ENCODE results near the gene CORO7.
"Not testable (repeated sequence)": the region's sequence is repeated elsewhere in the genome, so short reads cannot be mapped to it uniquely, and the experiment has no call there.

Gene CORO7

GRCh38 chr16:4402439-4403132, 13.8 kb downstream of the CORO7 start:
- peak; percentile 93 for DNase-seq (ENCODE audit: low spot score)

- DNase-seq (ENCODE audit: low spot score), result no peak
Measured at GRCh38 chr16:4401510-4401909, 14.9 kb downstream of the CORO7 start.

DNA sequence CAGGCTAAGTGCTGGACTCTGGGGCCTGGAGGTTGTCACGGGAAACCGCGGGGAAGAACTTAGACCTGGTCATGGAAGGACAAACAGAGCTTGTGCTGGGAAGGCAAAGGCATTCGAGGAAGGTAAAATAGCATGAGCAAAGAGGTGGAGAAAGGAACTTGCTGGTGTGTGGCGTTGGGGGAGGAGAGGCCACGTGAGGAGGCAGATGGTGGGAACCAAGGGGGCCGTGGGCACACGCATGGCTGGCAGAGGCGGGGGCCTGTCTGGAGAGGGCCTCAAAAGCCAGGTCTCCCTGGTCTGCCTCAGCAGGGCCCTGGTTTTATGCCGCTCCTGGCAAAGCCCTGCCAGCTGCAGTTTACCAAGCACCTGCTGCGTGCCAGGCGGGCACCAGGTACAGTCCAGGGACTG, 15.3 kb downstream of the CORO7 start:
- no peak for DNase-seq (ENCODE audit: low spot score)

- no peak for DNase-seq (ENCODE audit: low spot score)
Measured at GRCh38 chr16:4399001-4399730, 17.2 kb downstream of the CORO7 start.

GRCh38 chr16:4395055-4395726, 21.2 kb downstream of the CORO7 start:
- DNase-seq (ENCODE audit: low spot score), result no peak

GRCh38 chr16:4393850-4394249, 22.5 kb downstream of the CORO7 start:
- not testable (repeated sequence) for DNase-seq (ENCODE audit: low spot score)

DNA sequence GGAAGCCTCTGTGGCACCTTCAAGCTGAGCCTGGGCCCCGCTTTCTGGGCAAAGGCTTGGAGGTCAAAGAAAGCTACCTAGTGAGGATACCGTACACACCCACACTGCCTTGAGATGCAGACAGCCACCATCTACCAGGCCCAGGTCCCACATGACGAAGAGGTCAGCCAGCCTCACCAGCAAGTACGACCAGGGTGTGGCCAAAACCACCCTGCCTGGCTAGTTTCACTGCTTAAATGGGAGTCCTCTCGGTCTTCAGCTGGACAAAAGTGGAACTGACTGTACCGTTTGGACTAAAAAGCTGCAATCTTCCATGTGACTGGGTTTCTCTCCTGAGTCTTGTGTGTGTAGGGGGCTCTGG, 23.2 kb downstream of the CORO7 start:
- DNase-seq (ENCODE audit: low spot score), result no peak

DNA sequence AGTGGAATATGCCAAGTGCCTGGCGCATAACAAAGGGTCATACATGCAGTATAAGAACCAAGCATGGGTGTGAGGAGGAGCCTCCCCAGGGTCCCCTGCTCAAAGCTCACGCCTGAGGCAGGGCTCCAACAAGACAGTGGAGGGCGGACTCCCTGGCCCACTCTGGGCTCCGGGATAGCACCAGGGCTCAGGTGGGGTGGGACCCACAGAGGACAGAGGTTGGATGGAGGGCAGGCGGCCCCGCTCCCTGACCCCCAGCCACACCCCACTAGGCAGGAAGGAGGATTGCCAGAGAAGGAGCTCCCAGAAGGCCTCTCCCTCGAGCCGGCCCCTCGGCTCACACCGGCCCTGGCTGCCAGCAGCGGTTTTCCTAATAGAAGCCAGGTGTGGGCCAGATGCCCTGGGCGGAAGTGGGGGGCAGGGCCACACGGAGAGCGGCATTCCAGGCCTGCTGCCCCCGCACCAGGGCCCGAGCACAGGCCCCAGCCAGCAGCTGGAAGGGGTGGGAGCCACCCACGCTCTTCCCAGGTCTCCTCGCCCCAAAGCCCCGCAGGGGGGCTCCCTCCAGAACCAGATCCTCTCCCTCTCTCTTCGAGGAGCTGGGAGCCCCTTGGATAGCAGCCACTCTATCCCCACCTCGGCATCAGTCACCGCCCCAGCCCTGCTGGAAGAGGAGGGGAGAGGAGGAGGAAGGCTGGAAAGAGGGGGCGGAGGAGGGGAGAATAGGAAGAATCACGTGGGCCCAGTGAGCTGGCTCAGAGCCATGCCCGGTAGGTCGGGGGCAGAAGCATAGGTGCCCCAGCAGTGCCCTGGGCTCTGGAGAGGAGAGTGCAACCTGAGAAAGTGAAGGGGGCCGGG, 23.8 kb downstream of the CORO7 start:
- DNase-seq (ENCODE audit: low spot score), result peak; percentile 90

- peak; percentile 88 for DNase-seq (ENCODE audit: low spot score)
Measured at GRCh38 chr16:4391631-4392381, 24.6 kb downstream of the CORO7 start.

DNA sequence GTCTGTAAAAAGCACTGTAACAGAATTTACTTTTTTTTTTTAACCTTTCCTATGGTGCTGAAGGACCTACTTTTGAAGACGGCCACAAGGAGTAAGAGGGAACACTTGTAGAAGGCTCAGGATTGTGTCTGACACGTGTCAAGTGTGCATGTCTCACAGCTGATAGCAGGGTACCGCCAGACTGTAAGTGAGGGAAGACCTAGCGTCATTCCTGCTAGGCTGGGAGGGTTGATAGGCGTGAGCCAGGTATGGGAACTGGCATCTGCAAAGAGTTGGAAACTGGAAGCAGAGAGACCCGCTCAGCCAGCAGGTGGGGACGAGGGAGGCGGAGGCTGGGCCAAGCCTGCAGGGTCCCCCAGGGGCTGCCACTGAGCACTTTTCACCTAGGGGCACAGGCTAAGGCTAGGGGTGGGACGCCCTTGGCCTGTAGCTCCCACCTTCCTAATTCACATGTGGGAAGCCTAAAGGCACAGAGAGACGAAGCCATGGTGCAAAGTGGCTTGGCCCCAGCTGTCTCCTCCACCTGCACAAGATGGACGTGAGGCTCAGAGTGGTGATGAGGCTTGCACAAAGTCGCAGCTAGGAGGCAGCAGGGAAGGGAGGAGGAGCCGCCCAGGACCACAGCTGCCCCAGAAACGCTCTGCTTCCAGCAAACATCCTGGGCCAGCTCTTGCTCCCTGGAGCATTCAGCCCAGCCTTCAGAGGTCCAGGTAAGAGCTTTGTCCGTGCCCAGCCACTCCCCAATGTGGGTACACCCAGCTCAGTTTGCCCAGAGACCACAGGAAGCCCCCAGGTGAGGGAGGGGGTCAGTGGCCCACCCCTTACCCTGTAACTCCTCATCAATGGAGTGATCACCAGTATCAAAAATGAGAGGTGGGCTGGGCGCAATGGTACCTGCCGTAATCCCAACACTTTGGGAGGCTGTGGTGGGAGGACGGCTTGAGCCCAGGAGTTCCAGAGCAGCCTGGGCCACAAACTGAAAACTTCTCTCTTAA, 25.8 kb downstream of the CORO7 start:
- peak; percentile 72 for DNase-seq (ENCODE audit: low spot score)

DNA sequence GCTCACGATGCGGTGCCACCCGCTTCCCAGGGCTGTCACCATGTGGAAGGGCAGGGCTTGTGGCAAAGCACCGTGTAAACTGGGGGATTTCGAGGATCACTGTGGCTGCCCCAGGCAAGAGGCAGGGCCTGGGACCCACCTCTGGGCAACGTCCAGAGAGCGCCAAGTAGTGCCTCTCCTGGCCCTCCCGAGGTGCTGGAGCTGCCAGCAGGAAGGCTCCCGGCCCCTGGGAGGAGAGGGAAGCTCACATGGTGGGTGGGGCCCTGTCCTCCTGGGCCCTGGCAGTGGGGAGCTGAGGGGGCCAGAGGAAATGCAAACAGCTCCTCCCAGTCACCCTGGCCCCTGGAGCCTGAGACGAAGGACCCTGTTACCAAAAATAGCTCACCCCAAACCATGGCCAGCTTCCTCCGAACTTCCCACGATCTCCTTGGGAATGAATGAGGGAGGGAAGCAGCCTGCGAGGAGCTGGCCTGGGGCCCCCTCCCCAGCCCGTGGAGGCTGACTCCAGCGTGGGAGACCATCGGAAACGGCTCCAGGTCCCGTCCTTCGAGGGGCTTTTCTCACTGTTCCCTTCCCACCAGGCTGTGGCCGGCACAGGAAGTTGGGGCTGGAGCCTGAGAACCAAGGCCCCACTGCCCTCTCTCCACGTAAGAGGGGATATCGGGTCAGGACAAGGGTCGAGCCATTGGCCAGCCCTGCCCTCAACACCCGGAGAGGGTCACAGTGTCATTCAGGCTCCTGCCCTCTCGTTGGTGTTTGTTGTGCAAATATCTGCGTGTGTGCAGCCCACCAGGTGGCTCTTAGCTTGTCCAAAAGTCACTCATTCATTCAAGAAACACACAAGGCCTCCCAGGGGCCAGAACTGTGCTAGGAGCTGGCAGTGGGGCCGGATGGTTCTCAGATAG, 27.1 kb downstream of the CORO7 start:
- no peak for DNase-seq (ENCODE audit: low spot score)

GRCh38 chr16:4388271-4389021, 27.9 kb downstream of the CORO7 start:
- DNase-seq (ENCODE audit: low spot score), result no peak

DNA sequence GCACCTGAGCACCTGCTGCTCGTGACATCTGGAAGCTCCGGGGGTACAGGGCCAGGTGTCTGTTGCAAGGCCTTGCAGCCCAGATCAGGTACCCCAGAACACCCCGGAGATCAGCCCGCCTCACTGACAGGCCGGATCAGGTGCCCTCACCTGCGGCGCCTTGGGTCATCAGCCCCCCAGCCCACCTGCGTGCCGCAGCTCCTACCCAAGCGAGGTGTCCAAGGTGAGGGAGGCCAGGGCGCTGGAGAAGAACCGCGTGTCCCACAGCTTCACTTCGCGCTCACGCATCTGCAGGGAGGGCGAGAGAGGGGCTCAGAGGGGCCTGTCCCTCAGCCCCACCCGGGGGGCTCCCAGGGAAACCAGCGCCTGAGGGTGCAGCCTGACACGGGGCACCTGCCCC, 28.6 kb downstream of the CORO7 start:
- DNase-seq (ENCODE audit: low spot score), result no peak

DNA sequence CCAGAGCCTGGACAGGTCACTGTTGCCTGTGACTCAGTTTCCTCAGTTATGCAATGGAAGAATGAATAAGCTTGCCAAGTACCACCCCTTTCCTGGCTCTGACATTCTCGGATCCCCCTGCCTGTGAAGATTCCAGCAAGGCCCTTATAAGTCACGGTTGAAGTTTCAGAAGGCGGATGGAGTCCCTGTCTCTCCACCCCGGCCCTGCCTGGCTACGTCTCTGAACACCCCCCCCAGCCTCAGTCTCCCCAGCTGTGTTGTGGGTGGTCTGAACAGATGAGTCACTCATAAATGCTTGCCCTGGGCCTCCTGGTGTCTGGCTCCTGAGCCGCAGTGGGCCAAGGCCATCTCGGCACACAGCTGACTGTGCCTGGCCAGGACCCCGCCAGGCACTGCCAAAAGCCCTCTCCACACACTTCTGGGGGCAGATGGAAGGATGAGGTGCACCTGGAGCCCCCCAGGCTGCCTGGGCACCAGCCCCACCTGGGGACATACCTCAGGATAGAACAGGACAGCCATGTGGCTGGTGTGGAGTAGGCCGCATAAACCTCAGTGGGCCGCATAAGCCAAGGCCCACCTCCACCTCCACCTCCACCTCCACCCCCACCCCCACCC, 29.3 kb downstream of the CORO7 start:
- no peak for DNase-seq (ENCODE audit: low spot score)

DNA sequence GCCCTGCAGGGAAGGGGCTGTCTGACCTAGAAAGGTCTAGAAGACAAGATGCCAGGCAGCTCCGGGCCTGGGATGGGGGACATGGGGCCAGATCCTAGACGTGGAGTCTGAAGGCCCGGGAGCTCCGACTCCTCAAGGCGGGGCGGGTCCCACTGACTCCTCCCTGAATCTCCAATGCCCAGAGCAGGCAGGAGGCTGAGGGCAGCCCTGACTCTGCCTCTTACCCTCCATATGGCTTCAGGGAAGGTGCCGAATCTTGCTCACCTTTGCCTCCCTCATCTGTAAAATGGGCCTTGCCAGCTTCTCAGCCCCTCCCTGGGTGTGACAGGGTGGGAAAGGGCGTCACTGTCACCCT, 30.0 kb downstream of the CORO7 start:
- no peak for DNase-seq (ENCODE audit: low spot score)

GRCh38 chr16:4385789-4386450, 30.5 kb downstream of the CORO7 start:
- no peak for DNase-seq (ENCODE audit: low spot score)

- DNase-seq (ENCODE audit: low spot score), result no peak
Measured at GRCh38 chr16:4385066-4385788, 31.2 kb downstream of the CORO7 start.

All from iPS-NIHi11 (cell line).